Pancreas (tissue), 10 donors: ENCODE measurements around the gene ANO10. TPM values are rescaled to one million over a fixed set of nuclear protein-coding genes. Genes with fewer than 3 reads are reported as not detected.

Experiments
- ATAC-seq, 4 donors: fragments of 200-7000 bp; cut with Tn5 transposase; one replicate each; pipeline versions ENCODE4 v1.8.0 to v1.9.1; 2020; ENCODE audit warnings: mild to moderate bottlenecking in 4 of 4, moderate library complexity in 4 of 4
- DNase-seq, 6 donors: peaks; one replicate each; pipeline ENCODE4 v3.0.0-alpha.2; 2020
- FAIRE-seq: peaks from 2 replicates; lab custom pipeline; 2012; peaks lifted over from hg19 to GRCh38; lab: Jason Lieb, UNC
- H3K27ac ChIP-seq, 4 donors: fragments of 200-600 bp; sonication (generic); 1 replicate in 3 of 4; 2 replicates in 1 of 4; pipeline versions ENCODE4 v1.5.0 to v1.8.0; 2020
- H3K27me3 ChIP-seq, 4 donors: fragments of 200-600 bp; one replicate each; pipeline ENCODE4 v1.8.0; 2021
- H3K36me3 ChIP-seq, 3 donors: fragments of 200-600 bp; sonication (generic) in 1 of 3; one replicate each; pipeline versions ENCODE4 v1.5.0 to v1.8.0; 2020 to 2021
- H3K4me1 ChIP-seq, 3 donors: fragments of 200-600 bp; one replicate each; pipeline ENCODE4 v1.8.0; 2021
- H3K4me3 ChIP-seq, 4 donors: fragments of 200-600 bp; sonication (generic) in 2 of 4; one replicate each; pipeline versions ENCODE4 v1.5.0 to v1.8.0; 2020 to 2021
- H3K9me3 ChIP-seq, 4 donors: fragments of 200-600 bp; one replicate each; pipeline ENCODE4 v1.8.0; 2021
- CTCF ChIP-seq, 4 donors: fragments of 200-600 bp; sonication (generic) in 3 of 4; IDR thresholded peaks; one replicate each; pipeline versions ENCODE4 v1.5.0 to v1.8.0; 2021; ENCODE audit warnings: antibody characterized with exemption in 4 of 4
- WGBS, 2 donors: extraction: QIAGEN DNeasy Blood & Tissue Kit; methylation state at CpG; one replicate each; pipeline ENCODE4 v1.1.7; 2013; 5-methylcytosine and 5-hydroxymethylcytosine counted together
- intact Hi-C, 3 donors: fragments of 100-400 bp; cut with DNase I; formaldehyde crosslinking; loops; one replicate each; pipeline versions ENCODE4 v1.11.1 to v1.14.2; 2022
- polyA plus RNA-seq, 2 donors: library from polyadenylated mRNA; stranded (reverse); fragments of 200-250 nt; gene quantifications; one replicate each; pipeline ENCODE4 v1.2.3, GENCODE V29; 2013
- total RNA-seq, 6 donors: library from RNA; stranded (reverse); fragmentation: NEBNext Ultra II Directional in 4 of 6; extraction: Animal tissue kit (Norgen Biotek cat#: 25700) in 4 of 6; gene quantifications; one replicate each; pipeline versions ENCODE4 v1.2.1 to v1.2.4, GENCODE V29; 2021 to 2023
- donor health status: healthy with polysubstance abuse.
- donor health status: DM: no; HTN: no; CAD: no; lungs with moderate emphysema.
- donor health status: DM: no; HTN: no; CAD: no.
- donor health status: control.
- donor health status: control.
- donor health status: Bipolar disorder and iron deficiency.
- donor health status: DM: yes; HTN: yes; CAD: no.
- donor health status: DM: no; HTN: no; CAD: no.
- donor health status: DM: no; HTN: no; CAD: no.
- donor health status: DM: yes; HTN: yes; CAD: no.

The ANO10 gene
- total and polyA plus RNA-seq, 8 donors: 7.2 to 17.6 (median 10.1) TPM

DNA sequence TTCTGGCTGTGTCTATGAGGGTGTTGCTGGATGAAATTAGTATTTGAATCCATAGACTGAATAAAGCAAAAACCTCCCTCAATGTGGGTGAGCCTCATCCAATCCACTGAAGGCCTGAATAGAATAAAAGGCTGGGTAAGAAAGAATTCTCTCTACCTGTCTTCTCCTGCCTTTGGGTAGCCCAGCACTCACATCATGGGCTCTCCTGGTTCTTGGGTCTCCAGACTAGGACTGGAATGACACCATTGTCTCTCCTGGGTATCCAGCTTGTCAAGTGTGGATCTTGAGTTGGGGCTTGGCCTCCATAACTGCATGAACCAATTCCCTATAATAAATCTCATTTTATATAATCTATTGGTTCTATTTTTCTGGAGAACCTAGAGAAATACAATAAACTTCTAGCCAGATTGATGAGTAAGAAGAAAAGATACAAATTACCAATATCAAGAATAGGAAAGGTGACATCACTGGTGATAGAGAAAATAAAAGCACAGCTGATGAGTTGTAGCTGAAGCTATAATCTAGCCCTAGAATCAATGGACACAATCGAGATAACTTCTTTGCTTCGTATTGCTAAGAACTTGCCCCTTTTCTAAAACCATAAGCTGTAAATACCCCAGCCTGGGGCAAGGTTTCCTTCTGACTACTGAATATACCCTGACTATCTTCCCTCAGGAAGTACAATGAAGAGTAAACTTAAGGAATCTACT lies 106.4 kb downstream of the ANO10 start:
- Histone ChIP-seq H3K36me3 (no peaks in the 10 kb centered on the region), H3K27ac (no peak overlapping the region), H3K4me3 (no peak overlapping the region), H3K27me3 (no peaks in the 10 kb centered on the region), H3K9me3 (no peaks in the 10 kb centered on the region), H3K4me1 (peaks cover 0 to 8% (median 0%) of the 10 kb centered on the region in 3 donors)
- intact Hi-C loops: no loop called here
- TF ChIP-seq CTCF (IDR thresholded peaks at IDR 0.05): no peak
- ATAC-seq: no peak
- no peak for DNase-seq
- no peak for FAIRE-seq
- 91 to 92% methylated on average over 2 of the region's 2 CpGs for WGBS, 2 donors

- TF ChIP-seq CTCF (IDR thresholded peaks at IDR 0.05): no peak
- intact Hi-C loops: no loop called here
- no peaks in the 10 kb centered on the region for H3K9me3 ChIP-seq
- H3K4me3 ChIP-seq: no peak overlapping the region
- no peaks in the 10 kb centered on the region for H3K27me3 ChIP-seq
- DNase-seq (no peak), ATAC-seq (no peak), FAIRE-seq (no peak)
- H3K27ac ChIP-seq: no peak overlapping the region
- WGBS, 2 donors: 85 to 89% methylated on average over 5 of the region's 5 CpGs
- H3K36me3 ChIP-seq: no peaks in the 10 kb centered on the region
- peaks cover 0 to 8% (median 0%) of the 10 kb centered on the region in 3 donors for H3K4me1 ChIP-seq
Observed at GRCh38 chr3:43512754-43513404, 108.9 kb downstream of the ANO10 start.

GRCh38 chr3:43506644-43507043 lies 115.2 kb downstream of the ANO10 start:
- no peak for FAIRE-seq
- no peaks in the 10 kb centered on the region for H3K36me3 ChIP-seq
- H3K9me3 ChIP-seq: no peaks in the 10 kb centered on the region
- no peaks in the 10 kb centered on the region for H3K4me1 ChIP-seq
- H3K4me3 ChIP-seq: no peak overlapping the region
- WGBS, 2 donors: 59 to 63% methylated on average over 4 of the region's 4 CpGs
- no peak for ATAC-seq
- intact Hi-C loops: loop anchor here in 1 of 3 donors (10.0 kb wide), 1 partner anchor 342 kb away; no protein-coding TSS in a partner anchor
- no peak for DNase-seq
- no peak for TF ChIP-seq CTCF (IDR thresholded peaks at IDR 0.05)
- H3K27me3 ChIP-seq: no peaks in the 10 kb centered on the region
- H3K27ac ChIP-seq: no peak overlapping the region

DNA sequence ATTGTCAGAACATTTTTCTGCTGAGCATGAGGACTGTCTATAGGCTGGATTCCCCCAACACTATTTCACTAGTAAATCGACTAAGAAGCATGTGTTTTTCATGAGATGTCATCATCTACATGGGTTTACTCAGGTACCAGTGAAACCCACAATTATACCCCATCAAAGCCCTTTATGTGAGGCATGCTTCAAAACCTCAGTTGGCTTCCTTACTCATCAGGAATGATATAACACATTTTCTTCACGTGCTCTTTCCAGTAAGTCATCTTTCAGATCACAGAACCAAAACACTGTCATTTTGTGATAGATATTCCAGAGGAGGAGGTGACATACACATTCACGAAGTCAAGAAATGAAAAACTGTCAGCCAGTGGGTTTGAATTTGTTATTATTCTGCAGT lies 116.5 kb downstream of the ANO10 start:
- H3K27me3 ChIP-seq: no peaks in the 10 kb centered on the region
- no peak for FAIRE-seq
- H3K4me3 ChIP-seq: no peak overlapping the region
- no peaks in the 10 kb centered on the region for H3K4me1 ChIP-seq
- WGBS, 2 donors: 52 to 55% methylated on average over 3 of the region's 3 CpGs
- DNase-seq: no peak
- TF ChIP-seq CTCF (IDR thresholded peaks at IDR 0.05): no peak
- H3K36me3 ChIP-seq: no peaks in the 10 kb centered on the region
- intact Hi-C loops: loop anchor here in 1 of 3 donors (10.0 kb wide), 1 partner anchor 341 kb away; no protein-coding TSS in a partner anchor
- no peaks in the 10 kb centered on the region for H3K9me3 ChIP-seq
- no peak overlapping the region for H3K27ac ChIP-seq
- ATAC-seq: no peak
